Uterine smooth muscle cell (primary cell): Measurements from ENCODE around the gene SAMD11. TPM values are rescaled to one million over a fixed set of nuclear protein-coding genes. Genes with fewer than 3 reads are reported as not detected.

Experiments used
- total RNA-seq: library from RNA; depleted of rRNA; stranded (reverse); fragments of >200 nt; gene quantifications from 2 replicates; pipeline ENCODE4 v1.2.3, GENCODE V29; 2014

The SAMD11 gene
- total RNA-seq, result 6.2 and 6.4 TPM in 2 replicates

DNA sequence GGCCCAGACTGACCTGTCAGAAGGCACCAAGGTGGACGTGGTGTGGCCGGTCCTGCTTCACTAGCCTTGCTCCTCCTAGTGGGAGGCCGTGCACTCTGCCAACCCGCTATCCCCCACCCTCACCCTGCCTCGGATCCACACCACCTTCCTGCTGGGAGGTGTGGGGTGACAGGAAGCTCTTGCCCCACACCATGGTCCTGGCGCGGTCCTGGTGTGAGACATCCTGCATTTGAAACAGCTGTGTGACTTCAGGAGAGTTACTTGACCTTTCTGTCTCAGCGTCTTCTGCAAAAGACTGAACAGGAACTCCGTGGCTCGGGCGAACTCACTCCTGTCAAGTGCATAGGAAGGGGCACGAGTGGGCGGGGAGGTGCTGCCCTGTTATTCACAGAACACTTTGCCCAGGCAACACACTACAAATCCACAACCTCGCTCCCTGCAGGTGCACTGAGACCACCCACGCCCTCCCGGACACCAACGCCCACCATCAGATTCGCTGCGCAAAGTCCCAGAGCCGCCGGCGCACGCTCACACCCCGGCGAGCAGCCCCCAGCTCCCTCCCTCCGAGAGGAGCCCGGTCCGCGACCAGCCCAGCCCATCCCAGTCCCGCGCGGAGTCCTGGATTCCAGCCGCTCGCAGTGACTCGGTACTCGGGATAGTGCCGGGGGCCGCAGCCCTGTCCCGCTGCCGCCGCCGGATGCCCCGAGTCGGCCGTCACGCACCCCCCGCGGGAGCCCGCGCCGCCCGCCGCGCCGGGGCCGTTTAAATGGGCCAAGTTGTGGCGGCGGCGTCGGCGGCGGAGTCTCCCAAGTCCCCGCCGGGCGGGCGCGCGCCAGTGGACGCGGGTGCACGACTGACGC lies at the start of gene SAMD11:
TSS of gene SAMD11 (plus strand) at position 793 of the 860 bp plus-strand sequence. CDS start 509 bp downstream, outside the sequence.

DNA sequence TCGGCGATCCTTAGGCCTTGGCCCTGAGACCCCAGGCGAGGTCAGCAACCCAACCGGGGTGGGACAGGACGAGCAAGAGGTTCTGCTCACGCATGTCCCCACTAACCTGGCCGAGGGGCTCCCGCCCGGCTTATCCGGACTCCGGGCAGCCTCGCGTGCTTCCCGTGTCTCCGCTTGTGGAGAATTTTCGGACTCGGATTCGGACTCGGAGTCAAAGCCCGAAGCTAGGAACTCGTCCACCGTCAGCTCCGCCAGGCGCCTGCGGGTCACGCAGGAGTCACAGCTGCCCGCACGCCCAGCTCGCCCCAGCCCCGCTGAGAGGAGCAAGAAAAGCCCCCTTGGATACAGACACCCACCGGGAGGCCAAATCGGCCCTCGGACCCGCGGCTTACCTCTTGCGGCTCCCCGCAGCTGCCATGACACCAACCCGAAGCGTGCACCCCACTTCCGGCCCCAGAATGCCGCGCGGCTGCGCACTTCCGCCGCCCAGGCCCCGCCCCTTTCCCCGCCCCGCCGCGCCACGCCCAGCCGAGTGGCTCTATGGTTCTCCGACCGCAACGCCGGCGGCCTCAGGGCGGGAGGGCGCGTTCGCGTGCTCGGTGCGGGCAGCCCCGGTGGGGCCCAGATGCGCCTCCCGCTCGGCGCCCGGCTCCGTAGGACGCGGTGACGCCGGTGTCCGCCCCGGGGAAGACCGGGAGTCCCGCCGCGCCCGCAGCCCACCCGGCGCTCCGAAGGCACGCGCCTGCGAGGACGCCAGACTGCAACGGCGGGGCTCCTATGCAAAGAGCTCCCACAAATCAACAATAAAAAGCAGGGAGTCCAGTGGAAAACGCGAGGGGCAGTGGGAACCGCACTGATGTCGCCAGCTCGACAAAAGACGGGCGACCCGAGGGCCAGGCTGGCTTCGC lies 35.4 kb downstream of the SAMD11 start, which contains the start of gene NOC2L:
TSS of gene NOC2L (minus strand) at position 434 of the 908 bp plus-strand sequence. CDS start at position 418, 16 bp downstream.

DNA sequence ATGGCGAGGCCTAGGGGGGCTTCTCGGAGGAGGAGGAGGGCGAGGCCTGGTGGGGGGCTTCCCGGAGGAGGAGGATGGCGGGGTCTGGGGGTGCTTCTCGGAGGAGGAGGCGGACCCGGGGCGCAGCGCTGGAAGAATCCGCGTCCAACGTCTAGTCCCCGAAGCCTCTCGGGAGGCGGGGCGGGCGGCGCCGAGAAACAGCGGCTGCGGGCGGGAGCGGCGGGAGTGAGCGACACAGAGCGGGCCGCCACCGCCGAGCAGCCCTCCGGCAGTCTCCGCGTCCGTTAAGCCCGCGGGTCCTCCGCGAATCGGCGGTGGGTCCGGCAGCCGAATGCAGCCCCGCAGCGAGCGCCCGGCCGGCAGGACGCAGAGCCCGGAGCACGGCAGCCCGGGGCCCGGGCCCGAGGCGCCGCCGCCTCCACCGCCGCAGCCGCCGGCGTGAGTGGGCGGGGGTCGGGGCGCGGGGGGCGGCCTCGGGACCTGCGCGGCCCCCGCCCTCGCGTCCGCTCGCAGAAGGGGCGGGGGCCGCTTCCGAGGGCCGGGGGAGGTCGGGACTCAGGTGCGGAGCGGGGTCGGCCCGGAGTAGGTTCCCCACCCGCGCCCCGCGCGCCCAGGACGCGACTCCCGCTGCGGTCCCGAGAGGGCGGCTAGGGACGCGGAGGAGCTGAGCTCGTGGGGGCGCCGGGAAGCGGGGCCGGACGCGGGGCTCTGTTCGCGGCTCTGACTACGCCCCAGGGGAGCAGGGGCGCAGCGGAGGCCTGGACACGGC lies 36.8 kb downstream of the SAMD11 start, which contains the start of gene KLHL17:
TSS of gene KLHL17 (plus strand) at position 222 of the 769 bp plus-strand sequence. CDS start at position 332, 110 bp downstream.

DNA sequence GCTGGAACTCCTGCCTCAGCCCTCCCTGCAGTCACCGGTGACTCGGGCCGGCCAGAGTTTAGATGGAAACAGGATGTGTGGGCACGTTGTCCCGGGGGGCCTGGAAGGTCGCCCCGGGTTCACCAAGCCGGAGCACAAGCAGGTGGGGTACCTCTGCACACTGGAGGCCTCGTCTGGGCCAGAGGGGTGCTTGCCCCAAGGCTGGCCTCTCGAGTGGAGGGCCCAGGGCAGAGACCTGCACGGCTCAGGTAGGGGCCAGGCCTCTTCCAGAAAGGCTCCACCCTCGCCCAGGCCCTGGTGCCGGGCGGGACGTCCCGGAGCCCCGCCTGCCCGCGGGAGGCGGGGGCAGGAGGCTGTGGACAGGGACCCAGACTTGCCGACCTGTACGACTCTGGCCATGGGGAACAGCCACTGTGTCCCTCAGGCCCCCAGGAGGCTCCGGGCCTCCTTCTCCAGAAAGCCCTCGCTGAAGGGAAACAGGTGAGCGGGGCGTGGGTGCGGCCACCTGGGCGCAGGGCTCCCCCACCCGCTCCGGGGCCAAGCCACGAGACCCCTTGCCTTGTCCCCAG lies 42.5 kb downstream of the SAMD11 start, which contains the start of gene PLEKHN1:
TSS of gene PLEKHN1 (plus strand) at position 348 of the 569 bp plus-strand sequence. CDS start at position 398, 50 bp downstream.

GRCh38 chr1:981955-982558 lies 58.3 kb downstream of the SAMD11 start, which contains the start of gene PERM1:
PERM1 (minus strand) TSS chr1:982093; CDS start chr1:981029, 1,064 bp downstream.

Other genes with a start within 250 kb of the SAMD11 start
- 0.11 TPM in 1 of 2 replicates, not detected in the other for gene OR4F16, start 237.3 kb upstream of the SAMD11 start, total RNA-seq
- 84.2 and 155 TPM in 2 replicates for gene NOC2L, start 35.3 kb downstream of the SAMD11 start, total RNA-seq
- gene KLHL17, start 36.7 kb downstream of the SAMD11 start, total RNA-seq, result 6.9 and 11.8 TPM in 2 replicates
- gene PLEKHN1, start 42.6 kb downstream of the SAMD11 start, total RNA-seq, result 0.75 and 0.77 TPM in 2 replicates
- not detected in 2 replicates for gene PERM1, start 58.2 kb downstream of the SAMD11 start, total RNA-seq
- gene HES4, start 76.2 kb downstream of the SAMD11 start, total RNA-seq, result 2.0 and 3.7 TPM in 2 replicates
- gene ISG15, start 89.6 kb downstream of the SAMD11 start, total RNA-seq, result 46.4 and 53.9 TPM in 2 replicates
- 35.2 and 54.7 TPM in 2 replicates for gene AGRN, start 96.2 kb downstream of the SAMD11 start, total RNA-seq
- gene RNF223, start 150.4 kb downstream of the SAMD11 start, total RNA-seq, result not detected in 2 replicates
- gene C1orf159, start 192.2 kb downstream of the SAMD11 start, total RNA-seq, result 6.2 and 10.2 TPM in 2 replicates
- 0.12 TPM in 1 of 2 replicates, not detected in the other for gene TTLL10, start 250.0 kb downstream of the SAMD11 start, total RNA-seq